ENCODE results near the gene ANKRD50.

DNA sequence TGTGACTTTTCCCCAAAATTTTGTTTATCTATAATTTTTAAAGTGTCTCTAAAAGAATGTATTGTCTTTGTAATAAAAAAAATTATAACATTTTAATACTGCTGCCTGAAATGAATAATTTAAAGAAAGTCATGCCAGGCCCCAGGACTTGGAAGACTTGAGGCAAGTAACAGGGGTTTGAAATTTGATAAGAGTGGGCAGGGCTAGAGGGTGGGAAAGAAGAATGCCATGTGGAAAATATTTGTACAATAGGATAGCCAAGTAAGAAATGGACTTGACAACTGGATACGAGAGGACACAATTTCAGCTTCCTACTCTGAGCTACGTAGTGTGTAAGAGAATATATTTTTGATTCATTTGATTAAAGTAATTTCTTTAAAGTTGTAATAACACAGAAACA, 36.9 kb upstream of the ANKRD50 start:
- TF ChIP-seq ZNF629 (CRISPR knock-in tag; conservative IDR thresholded peaks at IDR 0.05) (no peak), KDM1A (CRISPR knock-in tag; IDR thresholded peaks at IDR 0.05) (no peak), JUNB (CRISPR knock-in tag; IDR thresholded peaks at IDR 0.05; ENCODE audit: borderline replicate concordance) (no peak), TMF1 (CRISPR knock-in tag; IDR thresholded peaks at IDR 0.05; ENCODE audit: low read depth) (no peak), RFX5 (IDR thresholded peaks at IDR 0.05; ENCODE audit: low read depth, low read length) (no peak), POLR2A (IDR thresholded peaks at IDR 0.05; ENCODE audit: insufficient read depth in 1 of 2, low read depth in 2 of 2, low read length in 2 of 2) (no peak), SMAD9 (CRISPR knock-in tag; IDR thresholded peaks at IDR 0.05) (no peak), JUN (CRISPR knock-in tag; IDR thresholded peaks at IDR 0.05) (no peak), KAT7 (CRISPR knock-in tag; IDR thresholded peaks at IDR 0.05; ENCODE audit: borderline replicate concordance) (no peak)
- TF ChIP-seq, protein P1, sequence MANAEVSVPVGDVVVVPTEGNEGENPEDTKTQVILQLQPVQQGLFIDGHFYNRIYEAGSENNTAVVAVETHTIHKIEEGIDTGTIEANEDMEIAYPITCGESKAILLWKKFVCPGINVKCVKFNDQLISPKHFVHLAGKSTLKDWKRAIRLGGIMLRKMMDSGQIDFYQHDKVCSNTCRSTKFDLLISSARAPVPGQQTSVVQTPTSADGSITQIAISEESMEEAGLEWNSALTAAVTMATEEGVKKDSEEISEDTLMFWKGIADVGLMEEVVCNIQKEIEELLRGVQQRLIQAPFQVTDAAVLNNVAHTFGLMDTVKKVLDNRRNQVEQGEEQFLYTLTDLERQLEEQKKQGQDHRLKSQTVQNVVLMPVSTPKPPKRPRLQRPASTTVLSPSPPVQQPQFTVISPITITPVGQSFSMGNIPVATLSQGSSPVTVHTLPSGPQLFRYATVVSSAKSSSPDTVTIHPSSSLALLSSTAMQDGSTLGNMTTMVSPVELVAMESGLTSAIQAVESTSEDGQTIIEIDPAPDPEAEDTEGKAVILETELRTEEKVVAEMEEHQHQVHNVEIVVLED (CRISPR knock-in tag; IDR thresholded peaks at IDR 0.05; ENCODE audit: borderline replicate concordance), result no peak
- TF ChIP-seq, protein P2, sequence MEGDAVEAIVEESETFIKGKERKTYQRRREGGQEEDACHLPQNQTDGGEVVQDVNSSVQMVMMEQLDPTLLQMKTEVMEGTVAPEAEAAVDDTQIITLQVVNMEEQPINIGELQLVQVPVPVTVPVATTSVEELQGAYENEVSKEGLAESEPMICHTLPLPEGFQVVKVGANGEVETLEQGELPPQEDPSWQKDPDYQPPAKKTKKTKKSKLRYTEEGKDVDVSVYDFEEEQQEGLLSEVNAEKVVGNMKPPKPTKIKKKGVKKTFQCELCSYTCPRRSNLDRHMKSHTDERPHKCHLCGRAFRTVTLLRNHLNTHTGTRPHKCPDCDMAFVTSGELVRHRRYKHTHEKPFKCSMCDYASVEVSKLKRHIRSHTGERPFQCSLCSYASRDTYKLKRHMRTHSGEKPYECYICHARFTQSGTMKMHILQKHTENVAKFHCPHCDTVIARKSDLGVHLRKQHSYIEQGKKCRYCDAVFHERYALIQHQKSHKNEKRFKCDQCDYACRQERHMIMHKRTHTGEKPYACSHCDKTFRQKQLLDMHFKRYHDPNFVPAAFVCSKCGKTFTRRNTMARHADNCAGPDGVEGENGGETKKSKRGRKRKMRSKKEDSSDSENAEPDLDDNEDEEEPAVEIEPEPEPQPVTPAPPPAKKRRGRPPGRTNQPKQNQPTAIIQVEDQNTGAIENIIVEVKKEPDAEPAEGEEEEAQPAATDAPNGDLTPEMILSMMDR (CRISPR knock-in tag; IDR thresholded peaks at IDR 0.05), result no peak
- TF ChIP-seq, protein P3, sequence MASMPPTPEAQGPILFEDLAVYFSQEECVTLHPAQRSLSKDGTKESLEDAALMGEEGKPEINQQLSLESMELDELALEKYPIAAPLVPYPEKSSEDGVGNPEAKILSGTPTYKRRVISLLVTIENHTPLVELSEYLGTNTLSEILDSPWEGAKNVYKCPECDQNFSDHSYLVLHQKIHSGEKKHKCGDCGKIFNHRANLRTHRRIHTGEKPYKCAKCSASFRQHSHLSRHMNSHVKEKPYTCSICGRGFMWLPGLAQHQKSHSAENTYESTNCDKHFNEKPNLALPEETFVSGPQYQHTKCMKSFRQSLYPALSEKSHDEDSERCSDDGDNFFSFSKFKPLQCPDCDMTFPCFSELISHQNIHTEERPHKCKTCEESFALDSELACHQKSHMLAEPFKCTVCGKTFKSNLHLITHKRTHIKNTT (CRISPR knock-in tag; IDR thresholded peaks at IDR 0.05), result no peak
